ENCODE results near the gene SCMH1. TPM values are rescaled to one million over a fixed set of nuclear protein-coding genes. Genes with fewer than 3 reads are reported as not detected.

The SCMH1 gene
- total and polyA plus RNA-seq, 2 donors (not counting 3 experiments of a cell fraction or from before 2014, with no cell fraction given) = 39.9 to 40.7 TPM

GRCh38 chr1:41221995-41222394, 20.1 kb downstream of the SCMH1 start:
- POLR2A ChIA-PET = no interaction called here
- H3K36me3 ChIP-seq (ENCODE audit: control insufficient read depth in 2 of 2, extremely low read depth in 1 of 2, insufficient read depth in 2 of 2, low read length in 2 of 2) = no peaks in the 10 kb centered on the region
- DNase-seq (ENCODE audit: low read depth, low spot score) = no peak

More at GRCh38 chr1:41221995-41222394, 20.1 kb downstream of the SCMH1 start:
- H3K4me3 ChIP-seq (replicated peaks in 1 of 3; ENCODE audit: insufficient read depth in 1 of 3, low read depth in 1 of 3, low read length in 3 of 3) = no peak overlapping the region
- no peak overlapping the region for H3K4me2 ChIP-seq (ENCODE audit: insufficient read depth, low read length)
- no peaks in the 10 kb centered on the region for H3K9me1 ChIP-seq (replicated peaks; ENCODE audit: control insufficient read depth, extremely low read depth, insufficient read depth, low read length)
- no peak overlapping the region for H3K9ac ChIP-seq (replicated peaks; ENCODE audit: extremely low read depth, insufficient read depth, low read length)
- no peak for TF ChIP-seq MYC (IDR thresholded peaks at IDR 0.05; ENCODE audit: low read depth, low read length)
- no peak for TF ChIP-seq GATA2 (IDR thresholded peaks at IDR 0.05; ENCODE audit: insufficient read depth, insufficient read length, low read depth, low read length)
- no peak for TF ChIP-seq MAX (IDR thresholded peaks at IDR 0.05; ENCODE audit: insufficient read depth, insufficient read length)
- TF ChIP-seq JUN (IDR thresholded peaks at IDR 0.05; ENCODE audit: borderline replicate concordance, insufficient read depth, insufficient read length, low read depth) = no peak
- no peak for TF ChIP-seq POLR2A (IDR thresholded peaks at IDR 0.05; ENCODE audit: low read depth, low read length)
- no peak for TF ChIP-seq CTCF (IDR thresholded peaks at IDR 0.05; ENCODE audit: extremely low read depth in 1 of 2, insufficient read depth in 1 of 2, low read depth in 1 of 2, low read length in 2 of 2)
- no peak for TF ChIP-seq EZH2 (IDR thresholded peaks at IDR 0.05; ENCODE audit: borderline replicate concordance, low read depth, low read length, severe bottlenecking)
- TF ChIP-seq POLR2AphosphoS5 (IDR thresholded peaks at IDR 0.05; ENCODE audit: insufficient read depth, low read depth, low read length) = no peak
- TF ChIP-seq FOS (IDR thresholded peaks at IDR 0.05; ENCODE audit: borderline replicate concordance, insufficient read depth, low read length) = no peak
- dilution Hi-C loops (cut with MboI; ENCODE audit: extremely low pct_ligation_motif_present, low sequenced_read_pairs) = no loop called here
- no TSS peak for BruUV-seq (replicated peaks)
- no peak overlapping the region for H2AFZ ChIP-seq (ENCODE audit: low read depth, low read length)
- H3K27ac ChIP-seq (ENCODE audit: insufficient read depth, low read depth, low read length) = no peak overlapping the region
- H4K20me1 ChIP-seq (replicated peaks; ENCODE audit: control insufficient read depth, extremely low read depth, insufficient read depth, low read length) = peaks cover 2% of the 10 kb centered on the region
- intact Hi-C loops (cut with micrococcal nuclease) = no loop called here
- CTCF ChIA-PET = interaction anchor here (1.4 kb wide), 1 partner anchor 61 kb away, joined by 3 read pairs; no protein-coding TSS in a partner anchor
- no peaks in the 10 kb centered on the region for H3K4me1 ChIP-seq (ENCODE audit: control insufficient read depth, extremely low read depth, insufficient read depth, low read length)
- H3K79me2 ChIP-seq (ENCODE audit: control insufficient read depth, insufficient read depth, low read length) = peaks cover 14% of the 10 kb centered on the region
- no peaks in the 10 kb centered on the region for H3K27me3 ChIP-seq (ENCODE audit: control insufficient read depth in 2 of 2, insufficient read depth in 2 of 2, low read length in 2 of 2)
- FAIRE-seq = no peak
- no peaks in the 10 kb centered on the region for H3K9me3 ChIP-seq (replicated peaks; ENCODE audit: control insufficient read depth, insufficient read depth, low read length)

Measured in endothelial cell of umbilical vein (primary cell).